IMR-90 (cell line): ENCODE data around the gene ITCH. TPM values are rescaled to one million over a fixed set of nuclear protein-coding genes. Genes with fewer than 3 reads are reported as not detected.

Experiments used
- ATAC-seq: fragments of 200-7000 bp; cut with Tn5 transposase; 2 replicates; pipeline ENCODE4 v1.9.1; 2020; ENCODE audit warnings: low read depth, mild to moderate bottlenecking, moderate library complexity
- BruUV-seq: library from RNA; stranded (reverse); fragments of 400-500 nt; replicated peaks from 2 replicates; lab custom pipeline; 2021; lab: Mats Ljungman, UMichigan
- CTCF ChIA-PET: fragments of 300-600 bp; formaldehyde crosslinking; extraction: SDS; loops from one replicate; lab custom pipeline; 2021; ENCODE audit warnings: antibody characterized with exemption; lab: Yijun Ruan, JAX
- POLR2A ChIA-PET: fragments of 300-600 bp; sonication (Branson Sonifier 250); formaldehyde crosslinking; loops from one replicate; lab custom pipeline; 2022; ENCODE audit warnings: antibody characterized with exemption; ENCODE audit not compliant: unreplicated experiment; lab: Charles Lee
- DNase-seq: peaks from one replicate; pipeline ENCODE4 v3.0.0; 2013
- H2AFZ ChIP-seq: replicated peaks from 2 replicates; pipeline ENCODE3; 2013; ENCODE audit warnings: low read length, mild to moderate bottlenecking; ENCODE audit not compliant: poor library complexity
- H2AK5ac ChIP-seq: 2 replicates; pipeline ENCODE4 v1.6.1; 2013; ENCODE audit warnings: low read depth, low read length, inconsistent platforms
- H2AK9ac ChIP-seq: replicated peaks from 2 replicates; pipeline ENCODE3; 2013; ENCODE audit warnings: mild to moderate bottlenecking, low read depth, low read length, moderate library complexity; ENCODE audit not compliant: poor library complexity
- H2BK120ac ChIP-seq: 2 replicates; pipeline ENCODE4 v1.6.1; 2013; ENCODE audit warnings: low read depth, low read length, inconsistent platforms
- H2BK15ac ChIP-seq: 3 replicates; pipeline ENCODE4 v1.6.1; 2013; ENCODE audit warnings: low read depth, low read length, inconsistent platforms
- H2BK20ac ChIP-seq: 2 replicates; pipeline ENCODE4 v1.6.1; 2013; ENCODE audit warnings: low read depth, mild to moderate bottlenecking, inconsistent platforms, low read length, moderate library complexity
- H2BK5ac ChIP-seq: 2 replicates; pipeline ENCODE4 v1.6.1; 2013; ENCODE audit warnings: mild to moderate bottlenecking, low read depth, low read length, inconsistent platforms; ENCODE audit not compliant: poor library complexity, severe bottlenecking
- H3K14ac ChIP-seq: replicated peaks from 2 replicates; pipeline ENCODE4 v1.6.1; 2013; ENCODE audit warnings: low read depth, low read length, inconsistent platforms
- H3K18ac ChIP-seq: 2 replicates; pipeline ENCODE4 v1.6.1; 2013; ENCODE audit warnings: low read depth, low read length, control low read depth
- H3K23ac ChIP-seq: 2 replicates; pipeline ENCODE4 v1.6.1; 2013; ENCODE audit warnings: low read depth, low read length, inconsistent platforms
- H3K27ac ChIP-seq: 2 replicates; pipeline ENCODE4 v1.5.1; 2013; ENCODE audit warnings: mild to moderate bottlenecking, control low read depth, low read length; ENCODE audit not compliant: insufficient read depth
- H3K27me3 ChIP-seq: 2 replicates; pipeline ENCODE4 v1.6.1; 2013; ENCODE audit warnings: low read length; ENCODE audit not compliant: control insufficient read depth, insufficient read depth
- H3K36me3 ChIP-seq: 2 replicates; pipeline ENCODE4 v1.6.1; 2013; ENCODE audit warnings: low read length, mixed read lengths; ENCODE audit not compliant: control insufficient read depth, insufficient read depth
- H3K4ac ChIP-seq: 2 replicates; pipeline ENCODE4 v1.6.1; 2013; ENCODE audit warnings: low read depth, low read length, inconsistent platforms
- H3K4me1 ChIP-seq: 2 replicates; pipeline ENCODE4 v1.6.1; 2013; ENCODE audit warnings: low read length, mixed read lengths; ENCODE audit not compliant: control insufficient read depth, insufficient read depth
- H3K4me2 ChIP-seq: 2 replicates; pipeline ENCODE4 v1.6.1; 2013; ENCODE audit warnings: low read depth, mild to moderate bottlenecking, control low read depth, low read length, moderate library complexity
- H3K4me3 ChIP-seq: 2 replicates; pipeline ENCODE4 v1.5.1; 2013; ENCODE audit warnings: low read depth, mild to moderate bottlenecking, control low read depth, low read length, moderate library complexity; ENCODE audit not compliant: insufficient read depth
- H3K56ac ChIP-seq: 2 replicates; pipeline ENCODE4 v1.6.1; 2013; ENCODE audit warnings: low read length, inconsistent platforms; ENCODE audit not compliant: insufficient read depth; ENCODE audit errors: extremely low read depth
- H3K79me1 ChIP-seq, 2 experiments: 2 replicates each; pipeline ENCODE4 v1.6.1; 2013; ENCODE audit warnings: low read length in 2 of 2, inconsistent platforms in 1 of 2, low read depth in 1 of 2
- H3K9ac ChIP-seq: 2 replicates; pipeline ENCODE4 v1.6.1; 2013; ENCODE audit warnings: low read depth, low read length, control low read depth
- H3K9me1 ChIP-seq: 2 replicates; pipeline ENCODE4 v1.6.1; 2013; ENCODE audit warnings: low read length, inconsistent platforms; ENCODE audit not compliant: insufficient read depth
- H3K9me3 ChIP-seq: 2 replicates; pipeline ENCODE4 v1.6.1; 2013; ENCODE audit warnings: low read length; ENCODE audit not compliant: control insufficient read depth, insufficient read depth
- H4K20me1 ChIP-seq: 2 replicates; pipeline ENCODE4 v1.6.1; 2013; ENCODE audit warnings: low read length, inconsistent platforms; ENCODE audit not compliant: insufficient read depth
- H4K5ac ChIP-seq: 2 replicates; pipeline ENCODE4 v1.6.1; 2013; ENCODE audit warnings: mild to moderate bottlenecking, low read depth, low read length, control low read depth
- H4K8ac ChIP-seq, 2 experiments: 2 replicates each; pipeline ENCODE4 v1.6.1; 2013; ENCODE audit warnings: low read depth in 2 of 2, low read length in 2 of 2, control low read depth in 1 of 2, inconsistent platforms in 1 of 2
- H4K91ac ChIP-seq: 2 replicates; pipeline ENCODE4 v1.6.1; 2013; ENCODE audit warnings: low read depth, low read length, inconsistent platforms; ENCODE audit not compliant: insufficient read depth
- NFE2L2 ChIP-seq: fragments of 150-350 bp; IDR thresholded peaks from 2 replicates; pipeline ENCODE4 v1.6.1; 2016; ENCODE audit warnings: low read depth, mild to moderate bottlenecking, low read length
- WGBS, 2 experiments: methylation state at CpG; one replicate each; pipeline versions ENCODE4 v1.1.5 to v1.1.7; 2013; ENCODE audit warnings: missing lambda C conversion rate in 2 of 2; ENCODE audit not compliant: insufficient read length in 1 of 2; ENCODE audit errors: extremely low coverage in 2 of 2; 5-methylcytosine and 5-hydroxymethylcytosine counted together
- dilution Hi-C: fragments of 300-500 bp; cut with HindIII; formaldehyde crosslinking; loops from one replicate; pipeline ENCODE4 v1.14.3; 2018; ENCODE audit warnings: low sequenced_read_pairs; ENCODE audit not compliant: unreplicated experiment
- in situ Hi-C: fragments of 300-500 bp; cut with MboI; formaldehyde crosslinking; loops from 3 replicates; pipeline ENCODE4 v1.14.3; 2019; ENCODE audit warnings: low sequenced_read_pairs, inconsistent platforms, mixed read lengths
- intact Hi-C: fragments of 100-400 bp; cut with micrococcal nuclease; formaldehyde crosslinking; loops from 2 replicates; pipeline ENCODE4 v1.10.0; 2022
- polyA plus RNA-seq, 3 experiments: library from polyadenylated mRNA; depleted of rRNA; stranded (reverse); fragments of >200 nt; gene quantifications; 2 replicates each; pipeline ENCODE4 v1.2.3, GENCODE V29; 2012; ENCODE audit warnings: low replicate concordance in 1 of 3
- total RNA-seq: library from RNA; depleted of rRNA; stranded (reverse); fragments of >200 nt; gene quantifications from 2 replicates; pipeline ENCODE4 v1.2.3, GENCODE V29; 2012

ITCH gene
- total and polyA plus RNA-seq, 2 of the 4 experiments (the other 2 are of a cell fraction): 12.7 to 94.6 TPM

- Histone ChIP-seq H2AK5ac (no peak overlapping the region), H3K23ac (no peak overlapping the region), H3K18ac (no peak overlapping the region), H4K91ac (no peak overlapping the region), H2AFZ (no peak overlapping the region), H3K4me2 (no peak overlapping the region), H4K8ac (no peak overlapping the region), H3K4me3 (no peak overlapping the region), H4K20me1 (peaks cover 17% of the 10 kb centered on the region), H3K9ac (no peak overlapping the region), H3K4ac (no peak overlapping the region), H3K9me1 (peaks cover 34% of the 10 kb centered on the region), H2BK15ac (no peak overlapping the region), H2AK9ac (no peak overlapping the region), H3K79me1 (peaks cover 42 to 84% of the 10 kb centered on the region in 2 experiments), H3K56ac (no peak overlapping the region), H3K27me3 (no peaks in the 10 kb centered on the region), H3K14ac (no peak overlapping the region), H2BK120ac (no peak overlapping the region), H2BK20ac (no peak overlapping the region), H2BK5ac (no peak overlapping the region), H3K27ac (no peak overlapping the region), H3K4me1 (peaks cover 11% of the 10 kb centered on the region), H4K5ac (no peak overlapping the region), H3K36me3 (peaks cover 82% of the 10 kb centered on the region), H3K9me3 (no peaks in the 10 kb centered on the region)
- ChIA-PET CTCF (no interaction called here), POLR2A (no interaction called here)
- no peak for DNase-seq
- intact Hi-C loops: no loop called here
- no peak for TF ChIP-seq NFE2L2
- dilution Hi-C loops: no loop called here
- in situ Hi-C loops: no loop called here
- 100% methylated on average over 4 of the region's 7 CpGs; no CpG with 5 or more reads in 1 of the 2 experiments for WGBS, 2 experiments
- no TSS peak for BruUV-seq
- ATAC-seq: no peak
Observed at GRCh38 chr20:34532756-34533155, 169.7 kb downstream of the ITCH start.
